Hepatocyte (in vitro differentiated cells): ENCODE results near the gene SREBF1.

ENCODE experiments used
- EZH2phosphoT487 ChIP-seq: fragments of 200-600 bp; sonication (generic); IDR thresholded peaks from one replicate; pipeline ENCODE4 v1.6.1; 2018; ENCODE audit warnings: antibody characterized with exemption, mild to moderate bottlenecking, low read depth, moderate library complexity; ENCODE audit not compliant: unreplicated experiment, severe bottlenecking
- TF ChIP-seq, protein P1 (sequence below): fragments of 200-600 bp; sonication (generic); IDR thresholded peaks from 2 replicates; pipeline ENCODE4 v1.5.1; 2016; ENCODE audit warnings: antibody characterized with exemption, mild to moderate bottlenecking; ENCODE audit not compliant: poor library complexity

DNA sequence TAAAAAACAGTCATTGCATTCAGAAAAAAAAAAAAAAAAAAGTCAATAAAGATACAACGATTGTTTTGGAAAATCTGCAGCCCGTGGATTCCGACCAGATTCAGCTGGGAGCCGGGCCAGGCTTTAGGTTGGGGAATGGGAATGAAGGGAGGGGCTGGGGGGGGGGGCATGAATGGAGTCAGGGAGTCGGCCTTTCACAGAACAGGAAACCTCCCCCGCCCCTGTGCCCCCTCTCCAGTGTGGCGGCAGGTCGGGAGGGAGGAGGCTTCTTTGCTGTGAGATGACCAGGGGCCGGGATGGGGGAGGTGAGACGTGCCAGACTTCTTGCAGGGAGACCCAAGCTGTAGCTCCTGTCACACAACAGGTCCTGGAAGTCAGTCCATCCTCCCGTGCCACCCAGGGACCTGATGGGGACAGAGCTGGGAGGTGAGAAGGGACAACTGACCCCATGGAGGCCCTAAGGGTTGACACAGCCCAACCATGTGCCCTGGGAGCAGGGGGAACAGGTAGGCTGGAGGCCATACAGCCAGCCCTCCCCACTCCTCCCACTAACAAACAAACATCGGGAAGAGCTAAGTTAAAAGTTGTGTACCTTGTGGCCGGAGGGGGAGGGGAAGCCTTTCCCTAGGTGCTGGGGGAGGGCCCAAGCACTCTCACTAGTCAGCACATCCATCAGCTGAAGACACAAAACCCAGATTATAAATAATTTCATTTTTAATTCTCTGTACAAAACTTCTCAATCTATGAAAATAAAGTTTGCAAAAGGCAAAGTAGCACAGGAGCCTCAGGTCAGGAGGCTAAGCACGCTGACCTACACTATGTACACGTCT lies 25.2 kb downstream of the SREBF1 start:
- TF ChIP-seq, protein P1, sequence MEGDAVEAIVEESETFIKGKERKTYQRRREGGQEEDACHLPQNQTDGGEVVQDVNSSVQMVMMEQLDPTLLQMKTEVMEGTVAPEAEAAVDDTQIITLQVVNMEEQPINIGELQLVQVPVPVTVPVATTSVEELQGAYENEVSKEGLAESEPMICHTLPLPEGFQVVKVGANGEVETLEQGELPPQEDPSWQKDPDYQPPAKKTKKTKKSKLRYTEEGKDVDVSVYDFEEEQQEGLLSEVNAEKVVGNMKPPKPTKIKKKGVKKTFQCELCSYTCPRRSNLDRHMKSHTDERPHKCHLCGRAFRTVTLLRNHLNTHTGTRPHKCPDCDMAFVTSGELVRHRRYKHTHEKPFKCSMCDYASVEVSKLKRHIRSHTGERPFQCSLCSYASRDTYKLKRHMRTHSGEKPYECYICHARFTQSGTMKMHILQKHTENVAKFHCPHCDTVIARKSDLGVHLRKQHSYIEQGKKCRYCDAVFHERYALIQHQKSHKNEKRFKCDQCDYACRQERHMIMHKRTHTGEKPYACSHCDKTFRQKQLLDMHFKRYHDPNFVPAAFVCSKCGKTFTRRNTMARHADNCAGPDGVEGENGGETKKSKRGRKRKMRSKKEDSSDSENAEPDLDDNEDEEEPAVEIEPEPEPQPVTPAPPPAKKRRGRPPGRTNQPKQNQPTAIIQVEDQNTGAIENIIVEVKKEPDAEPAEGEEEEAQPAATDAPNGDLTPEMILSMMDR: no peak
- TF ChIP-seq EZH2phosphoT487: no peak
